Activated CD8-positive, alpha-beta memory T cell treated with anti-CD3 and anti-CD28 coated beads for 36 hours (primary cell): ENCODE results near the gene EDN2. TPM values are rescaled to one million over a fixed set of nuclear protein-coding genes. Genes with fewer than 3 reads are reported as not detected.

Source experiments
- CTCF ChIA-PET: fragments of 350-600 bp; sonication (Branson Sonifier 250); formaldehyde crosslinking; loops from one replicate; lab custom pipeline; 2021; ENCODE audit warnings: antibody characterized with exemption; lab: Charles Lee
- POLR2A ChIA-PET: fragments of 350-600 bp; sonication (Branson Sonifier 250); formaldehyde crosslinking; loops from one replicate; lab custom pipeline; 2021; ENCODE audit warnings: antibody characterized with exemption; lab: Charles Lee
- total RNA-seq, 2 experiments: library from RNA; stranded (reverse); gene quantifications; one replicate each; pipeline ENCODE4 v1.2.3, GENCODE V29; 2021

The EDN2 gene
- total RNA-seq, 2 experiments from 2014 or later, result not detected

- ChIA-PET CTCF (interaction anchor here (0.8 kb wide), 1 partner anchor 19 kb away, joined by 3 read pairs; no protein-coding TSS in a partner anchor), POLR2A (no interaction called here)
Observed at GRCh38 chr1:41452704-41453290, 31.7 kb downstream of the EDN2 start.

GRCh38 chr1:41450747-41451285 lies 33.7 kb downstream of the EDN2 start:
- POLR2A ChIA-PET, result no interaction called here
- CTCF ChIA-PET, result no interaction called here

GRCh38 chr1:41449326-41449921 lies 35.1 kb downstream of the EDN2 start:
- CTCF ChIA-PET, result no interaction called here
- POLR2A ChIA-PET, result no interaction called here

GRCh38 chr1:41448821-41449220 lies 35.7 kb downstream of the EDN2 start:
- ChIA-PET CTCF (no interaction called here), POLR2A (no interaction called here)

GRCh38 chr1:41447995-41448770 lies 36.3 kb downstream of the EDN2 start:
- CTCF ChIA-PET, result no interaction called here
- POLR2A ChIA-PET, result no interaction called here

- CTCF ChIA-PET, result interaction anchor here (1.3 kb wide), 1 partner anchor 10 kb away, joined by 3 read pairs; no protein-coding TSS in a partner anchor
- POLR2A ChIA-PET, result no interaction called here
Observed at GRCh38 chr1:41446851-41447610, 37.5 kb downstream of the EDN2 start.

GRCh38 chr1:41444785-41445184 lies 39.7 kb downstream of the EDN2 start:
- ChIA-PET POLR2A (no interaction called here), CTCF (interaction anchor here (1.2 kb wide), 1 partner anchor 28 kb away, joined by 3 read pairs; no protein-coding TSS in a partner anchor)

GRCh38 chr1:41444246-41444645 lies 40.2 kb downstream of the EDN2 start:
- POLR2A ChIA-PET, result no interaction called here
- CTCF ChIA-PET, result no interaction called here

GRCh38 chr1:41442697-41443251 lies 41.7 kb downstream of the EDN2 start:
- ChIA-PET CTCF (interaction anchor here (0.7 kb wide), 1 partner anchor 11 kb away, joined by 3 read pairs; no protein-coding TSS in a partner anchor), POLR2A (no interaction called here)

GRCh38 chr1:41440321-41441085 lies 44.0 kb downstream of the EDN2 start:
- POLR2A ChIA-PET, result no interaction called here
- CTCF ChIA-PET, result interaction anchor here (0.5 kb wide), 1 partner anchor 30 kb away, joined by 3 read pairs; no protein-coding TSS in a partner anchor

- POLR2A ChIA-PET, result no interaction called here
- CTCF ChIA-PET, result no interaction called here
Observed at GRCh38 chr1:41439234-41439633, 45.2 kb downstream of the EDN2 start.

- CTCF ChIA-PET, result no interaction called here
- POLR2A ChIA-PET, result no interaction called here
Observed at GRCh38 chr1:41438711-41439110, 45.8 kb downstream of the EDN2 start.

- CTCF ChIA-PET, result interaction anchor here (1.3 kb wide), 1 partner anchor 10 kb away, joined by 3 read pairs; no protein-coding TSS in a partner anchor
- POLR2A ChIA-PET, result no interaction called here
Observed at GRCh38 chr1:41437011-41437355, 47.5 kb downstream of the EDN2 start.

- ChIA-PET POLR2A (no interaction called here), CTCF (interaction anchor here (1.3 kb wide), 1 partner anchor 10 kb away, joined by 3 read pairs; no protein-coding TSS in a partner anchor)
Observed at GRCh38 chr1:41436281-41437010, 48.0 kb downstream of the EDN2 start.

- ChIA-PET CTCF (no interaction called here), POLR2A (no interaction called here)
Observed at GRCh38 chr1:41435570-41436178, 48.8 kb downstream of the EDN2 start.

- CTCF ChIA-PET, result interaction anchor here (1.0 to 1.8 kb wide), 2 partner anchors 18 to 122 kb away, joined by 3 to 4 read pairs; no protein-coding TSS in a partner anchor
- POLR2A ChIA-PET, result no interaction called here
Observed at GRCh38 chr1:41434748-41435449, 49.6 kb downstream of the EDN2 start.
